ENCODE results near the gene CCDC185.

DNA sequence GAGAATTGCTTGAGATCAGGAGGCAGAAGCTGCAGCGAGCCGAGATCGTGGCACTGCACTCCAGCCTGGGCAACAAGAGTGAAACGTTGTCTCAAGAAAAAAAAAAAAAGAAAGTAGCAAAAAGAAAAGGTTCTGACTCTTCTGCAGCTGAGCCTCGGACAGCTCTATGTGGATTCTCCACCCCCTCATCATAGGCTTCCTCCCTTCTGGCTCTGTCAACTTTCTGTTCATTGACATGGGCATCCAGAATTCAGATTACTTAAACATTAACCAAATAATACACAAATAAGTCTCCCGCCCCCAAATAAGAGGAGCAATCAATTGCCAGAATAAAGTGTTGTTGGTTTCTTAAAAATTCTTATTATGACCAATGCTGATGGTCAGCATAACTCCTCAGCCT, 39.3 kb upstream of the CCDC185 start:
- TF ChIP-seq, protein P1, sequence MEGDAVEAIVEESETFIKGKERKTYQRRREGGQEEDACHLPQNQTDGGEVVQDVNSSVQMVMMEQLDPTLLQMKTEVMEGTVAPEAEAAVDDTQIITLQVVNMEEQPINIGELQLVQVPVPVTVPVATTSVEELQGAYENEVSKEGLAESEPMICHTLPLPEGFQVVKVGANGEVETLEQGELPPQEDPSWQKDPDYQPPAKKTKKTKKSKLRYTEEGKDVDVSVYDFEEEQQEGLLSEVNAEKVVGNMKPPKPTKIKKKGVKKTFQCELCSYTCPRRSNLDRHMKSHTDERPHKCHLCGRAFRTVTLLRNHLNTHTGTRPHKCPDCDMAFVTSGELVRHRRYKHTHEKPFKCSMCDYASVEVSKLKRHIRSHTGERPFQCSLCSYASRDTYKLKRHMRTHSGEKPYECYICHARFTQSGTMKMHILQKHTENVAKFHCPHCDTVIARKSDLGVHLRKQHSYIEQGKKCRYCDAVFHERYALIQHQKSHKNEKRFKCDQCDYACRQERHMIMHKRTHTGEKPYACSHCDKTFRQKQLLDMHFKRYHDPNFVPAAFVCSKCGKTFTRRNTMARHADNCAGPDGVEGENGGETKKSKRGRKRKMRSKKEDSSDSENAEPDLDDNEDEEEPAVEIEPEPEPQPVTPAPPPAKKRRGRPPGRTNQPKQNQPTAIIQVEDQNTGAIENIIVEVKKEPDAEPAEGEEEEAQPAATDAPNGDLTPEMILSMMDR (IDR thresholded peaks at IDR 0.05; ENCODE audit: low read length): no peak
- no peak for TF ChIP-seq EZH2 (IDR thresholded peaks at IDR 0.05; ENCODE audit: borderline replicate concordance, low read length)

Measured in OCI-LY1 (cell line).